ENCODE data around the gene ANKRD9.
"Not testable (repeated sequence)": the region's sequence is repeated elsewhere in the genome, so short reads cannot be mapped to it uniquely, and the experiment has no call there.

The ANKRD9 gene

DNA sequence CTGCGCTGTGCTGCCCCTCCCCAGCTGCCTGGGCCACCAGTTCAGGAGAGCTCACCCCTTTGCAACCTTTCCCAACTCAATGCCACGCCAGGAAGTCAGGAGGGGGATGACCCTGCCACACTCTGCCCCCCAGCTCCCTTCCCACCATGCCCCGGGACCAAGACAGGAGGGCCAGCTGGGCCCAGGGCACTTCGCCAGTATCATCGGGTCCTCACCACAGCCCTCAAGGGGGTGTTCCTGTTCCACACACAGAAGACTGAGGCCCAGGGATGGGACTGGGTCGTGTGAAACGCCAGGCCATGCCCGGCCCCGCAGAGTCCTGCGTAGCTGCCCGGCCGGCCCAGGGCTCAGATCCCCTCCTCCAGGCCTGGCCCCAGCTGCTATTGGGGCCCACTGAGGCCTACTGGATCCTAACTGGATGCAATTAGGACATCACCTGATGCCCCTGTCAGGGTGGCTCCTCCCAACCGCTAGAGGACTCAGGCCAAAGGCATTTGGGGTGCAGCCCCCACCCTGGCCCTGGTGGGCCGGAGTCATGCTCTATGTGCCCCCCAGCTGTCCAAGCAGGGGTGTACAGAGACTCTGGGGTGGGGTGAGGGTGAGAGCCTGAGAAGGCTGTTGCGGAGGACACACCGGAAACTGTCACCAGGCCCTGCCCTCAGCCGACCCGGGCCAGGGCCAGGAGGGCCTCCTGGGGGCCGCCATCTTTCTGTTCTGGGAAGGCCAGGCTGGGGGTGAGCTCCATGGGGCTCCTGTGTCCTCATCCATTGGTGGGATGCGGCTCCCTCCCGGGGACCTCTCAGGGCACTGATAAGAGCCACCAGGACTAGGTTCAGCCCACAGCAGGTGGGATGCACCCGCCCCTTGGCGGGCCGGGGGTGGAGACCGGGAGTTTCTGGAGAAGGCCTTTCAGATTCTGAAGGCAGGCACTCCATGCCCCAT lies 29.3 kb upstream of the ANKRD9 start:
- DNase-seq, result no peak

GRCh38 chr14:102537981-102538601 lies 28.5 kb upstream of the ANKRD9 start:
- no peak for DNase-seq

- no peak for DNase-seq
Measured at GRCh38 chr14:102532204-102532658, 22.7 kb upstream of the ANKRD9 start.

DNA sequence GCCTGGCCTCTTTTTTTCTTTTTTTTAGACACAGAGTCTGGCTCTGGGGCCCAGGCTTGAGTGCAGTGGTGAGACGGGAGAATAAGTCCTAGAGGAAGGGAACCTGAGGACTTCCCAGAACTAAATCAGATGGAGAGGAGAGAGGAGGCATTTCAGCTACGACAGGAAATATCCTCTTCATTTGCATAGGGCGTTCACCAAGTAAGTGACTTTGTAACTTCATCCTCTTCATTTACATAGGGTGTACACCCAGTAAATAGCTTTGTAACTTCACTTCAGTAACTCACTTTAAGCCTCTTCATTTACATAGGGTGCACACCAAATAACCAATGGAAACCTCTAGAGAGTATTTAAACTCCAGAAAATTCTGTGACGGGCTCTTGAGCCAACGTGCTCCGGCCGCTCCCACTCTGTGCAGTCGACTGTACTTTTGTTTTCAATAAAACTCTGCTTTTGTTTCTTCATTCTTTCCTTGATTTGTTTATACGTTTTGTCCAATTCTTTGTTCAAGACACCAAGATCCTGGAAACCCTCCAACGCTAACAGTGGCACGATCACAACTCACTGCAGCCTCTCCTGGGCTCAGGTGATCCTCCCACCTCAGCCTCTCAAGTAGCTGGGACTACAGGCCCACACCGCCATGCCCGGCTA lies 21.4 kb upstream of the ANKRD9 start:
- no peak for DNase-seq

GRCh38 chr14:102528431-102529170 lies 19.0 kb upstream of the ANKRD9 start:
- DNase-seq, result no peak

DNA sequence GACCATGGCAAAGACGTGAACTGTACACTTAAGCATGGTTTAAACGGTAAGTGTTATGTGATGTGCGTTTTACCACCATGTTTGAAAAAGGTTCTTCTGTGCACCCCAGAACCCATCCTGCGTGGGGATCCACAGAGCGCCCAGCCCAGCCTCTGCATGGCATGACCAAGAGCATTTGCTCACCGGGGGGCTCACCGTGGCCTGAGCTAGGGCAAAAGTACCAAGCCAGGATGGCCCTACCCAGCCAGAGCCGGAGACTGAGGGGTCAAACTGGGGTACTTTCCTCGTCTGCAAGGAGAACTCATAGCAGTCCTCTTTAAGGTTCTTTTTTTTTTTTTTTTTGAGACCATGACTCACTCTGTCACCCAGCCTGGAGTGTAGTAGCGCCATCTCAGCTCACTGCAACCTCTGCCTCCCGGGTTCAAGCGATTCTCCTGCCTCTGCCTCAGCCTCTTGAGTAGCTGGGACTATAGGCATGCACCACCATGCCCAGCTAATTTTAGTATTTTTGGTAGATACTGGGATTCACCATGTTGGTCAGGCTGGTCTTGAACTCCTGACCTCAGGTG lies 16.4 kb upstream of the ANKRD9 start:
- DNase-seq, result no peak

- DNase-seq, result peak; percentile 60
Measured at GRCh38 chr14:102525219-102525928, 15.8 kb upstream of the ANKRD9 start.

- DNase-seq, result peak; percentile 93
Measured at GRCh38 chr14:102524451-102525218, 15.1 kb upstream of the ANKRD9 start.

DNA sequence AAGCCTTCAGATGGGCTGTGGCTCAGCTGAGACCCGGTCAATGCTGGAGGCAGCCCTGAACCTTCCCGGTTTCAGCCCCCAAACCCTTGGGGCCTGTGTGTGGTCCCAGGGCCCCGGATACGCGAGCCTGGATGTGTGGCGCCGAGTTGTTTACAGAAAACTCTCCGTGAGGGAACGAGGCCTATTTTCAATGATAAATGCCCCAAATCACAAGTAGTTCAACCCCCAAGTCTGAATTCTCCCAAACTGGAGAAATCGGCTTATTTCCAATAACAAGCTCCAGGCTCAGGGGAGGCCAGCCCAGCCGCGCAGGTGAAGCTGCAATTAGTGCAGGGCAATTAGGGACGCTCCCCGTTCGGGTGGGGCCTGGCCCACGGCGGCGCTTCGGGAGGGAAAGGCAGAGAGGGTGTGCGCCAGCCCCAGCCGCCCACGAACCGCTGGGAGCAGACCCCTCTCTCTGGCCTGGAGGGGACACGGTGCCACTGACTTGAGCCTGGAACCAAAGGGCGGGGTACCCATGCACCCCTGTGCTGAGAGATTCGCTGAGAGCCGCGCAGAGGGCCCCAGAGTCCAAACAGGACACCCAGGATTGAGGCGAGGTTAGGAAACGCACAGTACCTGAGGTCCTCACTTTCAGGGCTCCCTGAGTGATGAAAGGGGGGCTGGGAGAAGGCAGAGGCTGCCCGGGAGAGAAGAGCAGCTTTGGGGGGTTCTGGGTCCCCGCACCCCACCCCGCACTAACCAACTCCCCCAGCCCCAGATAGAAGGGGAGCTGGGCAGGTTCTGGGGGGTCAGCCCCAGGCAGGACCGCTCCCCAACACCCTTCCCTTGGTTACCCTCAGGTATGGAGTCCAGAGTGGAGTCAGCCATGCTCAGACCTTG lies 14.2 kb upstream of the ANKRD9 start:
- no peak for DNase-seq

GRCh38 chr14:102523200-102523568 lies 13.6 kb upstream of the ANKRD9 start:
- no peak for DNase-seq

GRCh38 chr14:102519709-102520108 lies 10.1 kb upstream of the ANKRD9 start:
- DNase-seq, result not testable (repeated sequence)

DNA sequence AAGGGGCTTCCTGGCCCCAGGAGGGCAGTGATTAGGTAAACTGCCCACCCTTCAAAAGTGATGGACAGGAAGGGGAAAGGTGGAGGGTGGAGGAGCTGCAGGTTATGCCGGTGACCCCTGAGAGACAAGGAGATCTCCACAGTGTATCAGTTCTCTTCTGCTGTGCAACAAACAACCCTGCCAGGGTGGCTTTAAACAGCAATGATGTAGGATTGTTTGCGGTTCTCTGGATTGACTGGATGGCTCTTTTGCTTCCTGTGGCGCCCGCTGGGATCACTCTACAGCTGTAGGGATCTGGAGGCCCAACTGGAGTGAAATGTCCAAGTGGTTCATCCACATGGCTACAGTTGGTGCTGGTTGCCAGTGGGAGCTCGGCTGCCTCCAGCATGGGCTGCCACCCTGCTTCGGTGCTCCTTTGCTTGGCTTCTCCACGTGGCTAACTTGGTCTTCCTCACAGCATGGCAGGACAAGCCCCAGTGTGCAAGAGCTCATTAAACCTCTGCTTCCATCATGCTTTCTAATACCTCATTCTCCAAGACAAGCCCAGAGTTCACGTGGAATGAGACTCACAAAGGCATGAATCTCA lies 8.6 kb upstream of the ANKRD9 start:
- no peak for DNase-seq

- DNase-seq, result no peak
Measured at GRCh38 chr14:102517392-102518062, 8.0 kb upstream of the ANKRD9 start.

GRCh38 chr14:102516531-102517391 lies 7.2 kb upstream of the ANKRD9 start:
- peak; percentile 54 for DNase-seq

DNA sequence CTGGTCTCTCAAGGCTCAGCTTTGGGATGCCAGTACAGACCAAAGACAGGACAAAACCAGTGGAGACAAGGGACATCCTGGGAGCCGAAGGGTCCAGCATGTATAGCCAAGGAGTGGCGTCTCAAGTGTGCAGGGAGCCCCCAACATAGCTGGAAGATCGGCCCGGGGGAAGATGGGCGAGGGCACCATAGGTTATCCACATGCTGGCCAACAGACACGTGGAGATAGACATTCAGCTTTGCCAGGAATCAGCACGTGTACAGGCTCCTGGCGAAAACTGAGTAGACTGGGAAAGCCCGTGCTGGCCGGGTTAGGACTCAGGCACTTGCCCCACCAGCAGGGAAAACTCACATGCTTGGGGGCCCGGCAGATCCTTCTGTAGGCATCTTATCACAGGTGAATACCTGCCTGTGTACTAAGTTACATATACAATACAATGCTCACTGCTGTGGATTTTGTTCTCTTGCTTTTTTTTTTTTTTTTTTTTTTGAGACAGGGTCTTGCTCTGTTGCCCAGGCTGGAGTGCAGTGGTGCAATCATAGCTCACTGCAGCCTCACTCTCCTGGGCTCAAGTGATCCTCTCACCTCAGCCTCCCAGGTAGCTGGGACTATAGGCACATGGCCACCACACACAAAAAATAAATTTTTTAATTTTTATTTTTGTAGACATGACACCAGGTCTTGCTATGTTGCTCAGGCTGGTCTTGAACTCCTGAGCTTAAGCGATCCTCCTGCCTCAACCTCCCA lies 5.6 kb upstream of the ANKRD9 start:
- DNase-seq, result no peak

DNA sequence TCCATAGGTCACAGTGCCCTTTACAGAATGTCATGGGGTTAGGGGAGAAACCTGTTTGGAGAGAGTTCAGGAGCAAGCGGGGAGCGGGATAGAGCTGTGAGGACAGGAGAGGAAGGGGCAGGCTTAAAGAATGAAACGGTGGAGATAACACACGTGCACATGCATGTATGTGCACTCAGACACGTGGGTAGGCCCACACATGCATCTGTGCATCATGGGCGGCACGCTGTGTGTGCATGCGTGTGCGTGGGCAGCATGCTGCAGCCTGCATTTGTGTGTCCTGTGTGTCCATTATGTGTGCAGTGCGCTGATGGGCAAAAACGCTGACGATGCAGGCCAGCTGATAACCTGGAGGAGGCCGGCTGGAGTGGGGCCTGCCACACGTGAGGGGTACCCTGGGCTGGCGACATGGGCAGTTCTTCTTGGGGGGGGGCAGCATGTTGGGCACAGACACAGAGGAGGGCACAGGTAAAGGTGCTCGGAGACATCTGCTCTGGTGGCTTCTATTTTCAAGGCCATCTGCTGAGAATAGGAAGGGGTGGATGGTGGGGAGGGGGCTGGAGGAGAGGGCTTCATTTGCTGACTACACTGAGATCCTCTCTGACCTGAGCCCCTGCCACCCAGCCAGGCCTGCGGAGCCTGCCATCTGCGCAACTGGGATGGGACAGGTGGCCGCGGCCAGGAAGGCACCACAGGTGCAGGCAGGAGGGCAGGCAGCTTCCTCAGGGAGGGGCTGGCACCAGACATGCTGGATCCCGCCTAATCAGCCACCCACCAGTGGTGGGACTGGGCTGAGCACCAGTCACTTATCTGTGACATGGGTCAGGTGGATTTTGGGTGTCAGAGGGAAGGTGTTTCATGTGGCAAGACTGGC lies 4.6 kb upstream of the ANKRD9 start:
- no peak for DNase-seq
